Right lobe of liver (tissue), 6 donors: ENCODE results near the gene DDN. TPM values are rescaled to one million over a fixed set of nuclear protein-coding genes. Genes with fewer than 3 reads are reported as not detected.

Experiments used
- ATAC-seq, 4 donors: fragments of 200-7000 bp; cut with Tn5 transposase; one replicate each; pipeline ENCODE4 v1.9.1; 2020; ENCODE audit warnings: mild to moderate bottlenecking in 4 of 4, moderate library complexity in 4 of 4
- DNase-seq, 3 donors: peaks; one replicate each; pipeline ENCODE4 v3.0.0-alpha.2; 2020
- H3K27ac ChIP-seq, 3 donors: fragments of 200-600 bp; one replicate each; pipeline ENCODE4 v1.8.0; 2022
- H3K27me3 ChIP-seq, 2 donors: fragments of 200-600 bp; one replicate each; pipeline ENCODE4 v1.8.0; 2022
- H3K36me3 ChIP-seq, 4 donors: fragments of 200-600 bp; sonication (generic) in 1 of 4; one replicate each; pipeline versions ENCODE4 v1.5.1 to v1.8.0; 2017 to 2022; ENCODE audit warnings: control low read depth in 1 of 4
- H3K4me1 ChIP-seq, 4 donors: fragments of 200-600 bp; sonication (generic) in 1 of 4; one replicate each; pipeline versions ENCODE4 v1.5.1 to v1.8.0; 2017 to 2022; ENCODE audit warnings: control low read depth in 1 of 4
- H3K4me3 ChIP-seq, 3 donors: fragments of 200-600 bp; one replicate each; pipeline ENCODE4 v1.8.0; 2022
- H3K9me3 ChIP-seq, 4 donors: fragments of 200-600 bp; sonication (generic) in 1 of 4; one replicate each; pipeline versions ENCODE4 v1.5.1 to v1.8.0; 2017 to 2022; ENCODE audit warnings: control low read depth in 1 of 4
- POLR2A ChIP-seq: fragments of 450-650 bp; IDR thresholded peaks from one replicate; pipeline ENCODE4 v1.6.1; 2017; ENCODE audit warnings: antibody characterized with exemption, mild to moderate bottlenecking
- WGBS: methylation state at CpG from one replicate; pipeline ENCODE4 v1.1.6; 2018; ENCODE audit warnings: low coverage, low lambda C conversion rate; ENCODE audit not compliant: insufficient coverage; ENCODE audit errors: missing lambda C conversion rate; 5-methylcytosine and 5-hydroxymethylcytosine counted together
- intact Hi-C, 2 donors: fragments of 100-400 bp; cut with DNase I; formaldehyde crosslinking; loops; one replicate each; pipeline versions ENCODE4 v1.11.2 to v1.14.1; 2022
- total RNA-seq, 6 experiments: library from RNA; depleted of rRNA in 2 of 6; stranded (reverse); fragments of >200 nt in 2 of 6; fragmentation: NEBNext Ultra II Directional in 3 of 6; extraction: Animal tissue kit (Norgen Biotek cat#: 25700) in 3 of 6; gene quantifications; one replicate each; pipeline versions ENCODE4 v1.1.0 to v1.2.4, GENCODE V29; 2016 to 2023
- TF ChIP-seq, protein P1 (sequence below), 4 donors: fragments of 200-600 bp in 3 of 4; fragments of 450-650 bp in 1 of 4; IDR thresholded peaks; one replicate each; pipeline versions ENCODE4 v1.5.1 to v1.8.0; 2016 to 2022; ENCODE audit warnings: antibody characterized with exemption in 4 of 4, mild to moderate bottlenecking in 2 of 4
- donor health status: DM: no; HTN: yes; CAD: no.
- donor health status: DM: no; HTN: no; CAD: no.
- donor health status: DM: no; HTN: no; CAD: no.
- donor health status: DM: no; HTN: yes; CAD: no.
- donor health status: DM: no; HTN: yes; CAD: no.

Gene DDN
- total RNA-seq, 6 experiments from 2014 or later = 0.18 to 0.19 TPM; not detected in 4

DNA sequence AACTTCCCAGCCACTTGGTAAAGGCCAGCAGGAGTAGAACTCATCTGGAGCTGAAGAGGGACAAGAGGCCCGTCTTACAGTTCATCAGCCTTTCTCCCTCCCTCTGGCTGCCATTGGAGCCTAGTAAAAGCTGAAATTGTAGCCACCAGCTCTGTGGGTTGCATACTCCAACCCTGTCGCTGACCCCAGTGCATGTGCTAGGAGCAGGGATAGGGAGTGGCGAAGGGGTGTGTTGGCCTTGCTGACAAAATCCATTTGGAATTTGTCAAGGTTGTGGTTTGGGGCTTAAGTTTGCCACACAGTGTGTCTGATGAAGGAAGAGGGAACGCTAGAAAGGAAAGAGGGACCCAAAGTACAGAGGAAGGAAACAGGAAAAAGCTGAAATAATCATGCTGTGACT lies 37.8 kb downstream of the DDN start:
- Histone ChIP-seq H3K27me3 (no peaks in the 10 kb centered on the region), H3K4me3 (no peak overlapping the region), H3K27ac (no peak overlapping the region), H3K4me1 (no peaks in the 10 kb centered on the region), H3K9me3 (no peaks in the 10 kb centered on the region), H3K36me3 (no peaks in the 10 kb centered on the region)
- DNase-seq (no peak), ATAC-seq (no peak)
- intact Hi-C loops = no loop called here
- 36% methylated on average over 3 of the region's 4 CpGs for WGBS
- TF ChIP-seq POLR2A = no peak
- TF ChIP-seq, protein P1, sequence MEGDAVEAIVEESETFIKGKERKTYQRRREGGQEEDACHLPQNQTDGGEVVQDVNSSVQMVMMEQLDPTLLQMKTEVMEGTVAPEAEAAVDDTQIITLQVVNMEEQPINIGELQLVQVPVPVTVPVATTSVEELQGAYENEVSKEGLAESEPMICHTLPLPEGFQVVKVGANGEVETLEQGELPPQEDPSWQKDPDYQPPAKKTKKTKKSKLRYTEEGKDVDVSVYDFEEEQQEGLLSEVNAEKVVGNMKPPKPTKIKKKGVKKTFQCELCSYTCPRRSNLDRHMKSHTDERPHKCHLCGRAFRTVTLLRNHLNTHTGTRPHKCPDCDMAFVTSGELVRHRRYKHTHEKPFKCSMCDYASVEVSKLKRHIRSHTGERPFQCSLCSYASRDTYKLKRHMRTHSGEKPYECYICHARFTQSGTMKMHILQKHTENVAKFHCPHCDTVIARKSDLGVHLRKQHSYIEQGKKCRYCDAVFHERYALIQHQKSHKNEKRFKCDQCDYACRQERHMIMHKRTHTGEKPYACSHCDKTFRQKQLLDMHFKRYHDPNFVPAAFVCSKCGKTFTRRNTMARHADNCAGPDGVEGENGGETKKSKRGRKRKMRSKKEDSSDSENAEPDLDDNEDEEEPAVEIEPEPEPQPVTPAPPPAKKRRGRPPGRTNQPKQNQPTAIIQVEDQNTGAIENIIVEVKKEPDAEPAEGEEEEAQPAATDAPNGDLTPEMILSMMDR (IDR thresholded peaks at IDR 0.05) = no peak

GRCh38 chr12:48960834-48961233 lies 38.3 kb downstream of the DDN start:
- no peak for ATAC-seq
- no peak overlapping the region for H3K27ac ChIP-seq
- H3K36me3 ChIP-seq = no peaks in the 10 kb centered on the region
- peaks cover 0 to 4% (median 0%) of the 10 kb centered on the region in 4 donors for H3K4me1 ChIP-seq
- intact Hi-C loops = no loop called here
- DNase-seq = no peak
- 28% methylated on average over 2 of the region's 3 CpGs for WGBS
- H3K9me3 ChIP-seq = no peaks in the 10 kb centered on the region
- TF ChIP-seq POLR2A = no peak
- TF ChIP-seq, protein P1 (IDR thresholded peaks at IDR 0.05) = no peak
- no peaks in the 10 kb centered on the region for H3K27me3 ChIP-seq
- H3K4me3 ChIP-seq = no peak overlapping the region

DNA sequence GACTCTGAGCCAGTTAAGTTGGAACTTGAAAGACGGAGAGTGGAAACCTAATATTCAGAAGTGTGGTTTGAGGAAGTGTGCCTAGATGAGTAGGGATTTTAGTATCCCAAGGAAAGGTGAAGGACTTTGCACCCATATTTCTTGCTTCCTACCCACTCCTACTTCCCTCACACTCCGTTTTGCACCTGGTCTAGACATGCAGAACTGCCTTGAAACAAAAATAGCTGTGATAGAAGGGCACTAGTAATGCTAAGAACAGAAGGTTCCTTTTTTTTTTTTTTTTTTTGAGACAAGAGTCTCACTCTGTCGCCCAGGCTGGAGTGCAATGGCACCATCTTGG lies 41.2 kb downstream of the DDN start:
- Histone ChIP-seq H3K27me3 (no peaks in the 10 kb centered on the region), H3K27ac (no peak overlapping the region), H3K4me1 (peaks cover 0 to 4% (median 0%) of the 10 kb centered on the region in 4 donors), H3K4me3 (peak overlapping the region; percentile 87 to 98 (median 94)), H3K36me3 (peaks cover 0 to under 1% (median 0%) of the 10 kb centered on the region in 4 donors), H3K9me3 (no peaks in the 10 kb centered on the region)
- intact Hi-C loops = no loop called here
- DNase-seq (no peak), ATAC-seq (no peak)
- TF ChIP-seq POLR2A = no peak
- TF ChIP-seq, protein P1 (IDR thresholded peaks at IDR 0.05) = no peak
- WGBS = 12% methylated on average over 3 of the region's 3 CpGs

DNA sequence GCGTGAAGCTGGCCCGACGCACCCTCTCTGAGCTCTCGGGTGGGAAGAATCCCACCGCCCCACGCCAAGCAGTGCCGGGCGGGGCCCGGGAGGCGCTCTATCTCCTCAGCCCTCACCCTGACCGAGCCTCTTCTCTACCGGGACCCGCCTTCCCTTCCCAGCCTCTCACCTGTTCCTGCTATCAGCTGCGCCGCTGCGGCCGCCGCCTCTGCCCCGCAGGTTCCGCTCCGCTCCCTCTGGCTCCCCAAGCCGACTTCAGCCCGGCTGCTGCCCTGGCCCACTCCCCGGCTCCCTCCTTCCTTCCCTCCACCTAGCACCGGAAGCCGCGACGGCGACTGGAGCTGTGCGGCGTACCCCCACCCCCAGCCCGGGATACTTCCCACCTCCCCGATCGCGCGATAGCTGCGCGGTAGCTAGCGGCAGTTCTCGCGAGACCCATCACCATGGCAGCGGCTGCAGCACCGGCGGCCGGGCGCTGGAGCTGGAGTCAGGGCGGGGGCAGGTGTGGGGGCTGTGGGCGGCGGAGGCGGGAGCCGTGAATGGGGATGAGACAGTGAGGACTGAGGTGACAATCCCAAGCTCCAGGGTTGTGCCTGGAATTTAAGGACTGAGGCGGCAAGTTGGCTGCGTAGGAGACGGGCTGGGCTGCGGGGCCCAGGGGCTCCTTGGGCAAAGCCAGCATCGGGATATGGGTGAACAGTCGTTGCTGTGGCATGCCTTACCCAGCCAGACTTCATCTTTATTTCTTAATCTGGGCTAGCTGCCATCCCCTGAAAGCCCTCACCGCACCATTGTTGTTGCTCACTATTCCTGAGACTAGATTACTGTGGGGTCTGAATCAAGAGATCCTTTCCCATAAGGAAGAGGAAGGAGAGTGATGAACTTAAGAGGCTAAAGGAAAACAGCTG lies 41.8 kb downstream of the DDN start, which contains the start of gene ARF3:
Gene ARF3 (minus strand): TSS at position 347 of the 908 bp plus-strand sequence. CDS start 16,392 bp downstream, outside the sequence.
- Histone ChIP-seq H3K27me3 (no peaks in the 10 kb centered on the region), H3K27ac (peak within 1 kb of the TSS; percentile 56 to 62 (median 62)), H3K4me1 (peaks cover 0 to 4% (median 0%) of the 10 kb centered on the region in 4 donors), H3K4me3 (peak within 1 kb of the TSS; percentile 87 to 98 (median 94)), H3K9me3 (no peaks in the 10 kb centered on the region), H3K36me3 (peaks cover 0 to 6% (median 0%) of the 10 kb centered on the region in 4 donors)
- WGBS = 2% methylated on average over 30 of the region's 58 CpGs
- intact Hi-C loops = no loop called here
- peak; percentile 95 to 98 (median 96) for ATAC-seq
- DNase-seq = peak; percentile 96 to 97 (median 96)
- peak; percentile 70 for TF ChIP-seq POLR2A
- TF ChIP-seq, protein P1 (IDR thresholded peaks at IDR 0.05) = no peak
